ENCODE results near the gene ATP2C2. TPM values are rescaled to one million over a fixed set of nuclear protein-coding genes. Genes with fewer than 3 reads are reported as not detected.

The ATP2C2 gene
- total RNA-seq, 2 donors from 2014 or later: 2.0 to 2.6 TPM

DNA sequence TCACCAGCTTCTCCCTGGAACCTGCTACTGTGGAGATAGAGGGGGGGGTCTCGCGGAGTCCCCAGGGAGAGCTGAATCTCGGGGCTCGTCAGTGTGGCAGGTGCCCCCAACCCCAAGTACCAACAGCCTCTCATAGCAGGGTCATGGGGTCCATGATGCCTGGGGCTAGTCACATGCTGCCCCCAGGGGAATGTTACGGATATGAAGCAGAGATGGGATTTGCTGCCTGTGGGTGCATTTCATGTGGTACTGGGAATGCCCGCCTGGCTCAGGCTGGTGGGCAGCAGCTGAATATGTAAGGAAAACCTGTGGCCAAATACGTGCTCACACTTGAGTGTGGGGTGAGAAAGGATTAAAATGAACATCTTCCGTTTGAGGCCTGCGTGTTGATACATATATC, 86.7 kb downstream of the ATP2C2 start:
- Mint-ChIP-seq H3K9me3 (no peaks in the 10 kb centered on the region), H3K27me3 (ENCODE audit: insufficient read depth) (no peaks in the 10 kb centered on the region), H3K4me3 (no peak overlapping the region), H3K27ac (no peak overlapping the region), H3K4me1 (peaks cover 2% of the 10 kb centered on the region), H3K36me3 (ENCODE audit: low read depth) (no peaks in the 10 kb centered on the region)
- Histone ChIP-seq H3K9me3 (ENCODE audit: control insufficient read depth, low read length) (no peaks in the 10 kb centered on the region), H3K27ac (ENCODE audit: low read depth, low read length) (no peak overlapping the region), H3K4me1 (ENCODE audit: control insufficient read depth, insufficient read depth, low read length) (no peaks in the 10 kb centered on the region), H3K27me3 (ENCODE audit: control insufficient read depth, insufficient read depth, low read length, poor library complexity, severe bottlenecking) (no peaks in the 10 kb centered on the region), H3K4me3 (ENCODE audit: low read length) (no peak overlapping the region), H3K9ac (ENCODE audit: extremely low read depth, low read length, poor library complexity, severe bottlenecking) (no peak overlapping the region), H3K36me3 (ENCODE audit: control insufficient read depth, insufficient read depth, low read length) (no peaks in the 10 kb centered on the region)
- peak; percentile 34 for DNase-seq
- 95 to 97% methylated on average over 5 to 9 of the region's 9 CpGs for WGBS, 2 experiments (ENCODE audit: insufficient coverage in 1 of 2, insufficient read length in 1 of 2)
- TF ChIP-seq, protein P1, sequence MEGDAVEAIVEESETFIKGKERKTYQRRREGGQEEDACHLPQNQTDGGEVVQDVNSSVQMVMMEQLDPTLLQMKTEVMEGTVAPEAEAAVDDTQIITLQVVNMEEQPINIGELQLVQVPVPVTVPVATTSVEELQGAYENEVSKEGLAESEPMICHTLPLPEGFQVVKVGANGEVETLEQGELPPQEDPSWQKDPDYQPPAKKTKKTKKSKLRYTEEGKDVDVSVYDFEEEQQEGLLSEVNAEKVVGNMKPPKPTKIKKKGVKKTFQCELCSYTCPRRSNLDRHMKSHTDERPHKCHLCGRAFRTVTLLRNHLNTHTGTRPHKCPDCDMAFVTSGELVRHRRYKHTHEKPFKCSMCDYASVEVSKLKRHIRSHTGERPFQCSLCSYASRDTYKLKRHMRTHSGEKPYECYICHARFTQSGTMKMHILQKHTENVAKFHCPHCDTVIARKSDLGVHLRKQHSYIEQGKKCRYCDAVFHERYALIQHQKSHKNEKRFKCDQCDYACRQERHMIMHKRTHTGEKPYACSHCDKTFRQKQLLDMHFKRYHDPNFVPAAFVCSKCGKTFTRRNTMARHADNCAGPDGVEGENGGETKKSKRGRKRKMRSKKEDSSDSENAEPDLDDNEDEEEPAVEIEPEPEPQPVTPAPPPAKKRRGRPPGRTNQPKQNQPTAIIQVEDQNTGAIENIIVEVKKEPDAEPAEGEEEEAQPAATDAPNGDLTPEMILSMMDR (conservative IDR thresholded peaks at IDR 0.05): no peak

DNA sequence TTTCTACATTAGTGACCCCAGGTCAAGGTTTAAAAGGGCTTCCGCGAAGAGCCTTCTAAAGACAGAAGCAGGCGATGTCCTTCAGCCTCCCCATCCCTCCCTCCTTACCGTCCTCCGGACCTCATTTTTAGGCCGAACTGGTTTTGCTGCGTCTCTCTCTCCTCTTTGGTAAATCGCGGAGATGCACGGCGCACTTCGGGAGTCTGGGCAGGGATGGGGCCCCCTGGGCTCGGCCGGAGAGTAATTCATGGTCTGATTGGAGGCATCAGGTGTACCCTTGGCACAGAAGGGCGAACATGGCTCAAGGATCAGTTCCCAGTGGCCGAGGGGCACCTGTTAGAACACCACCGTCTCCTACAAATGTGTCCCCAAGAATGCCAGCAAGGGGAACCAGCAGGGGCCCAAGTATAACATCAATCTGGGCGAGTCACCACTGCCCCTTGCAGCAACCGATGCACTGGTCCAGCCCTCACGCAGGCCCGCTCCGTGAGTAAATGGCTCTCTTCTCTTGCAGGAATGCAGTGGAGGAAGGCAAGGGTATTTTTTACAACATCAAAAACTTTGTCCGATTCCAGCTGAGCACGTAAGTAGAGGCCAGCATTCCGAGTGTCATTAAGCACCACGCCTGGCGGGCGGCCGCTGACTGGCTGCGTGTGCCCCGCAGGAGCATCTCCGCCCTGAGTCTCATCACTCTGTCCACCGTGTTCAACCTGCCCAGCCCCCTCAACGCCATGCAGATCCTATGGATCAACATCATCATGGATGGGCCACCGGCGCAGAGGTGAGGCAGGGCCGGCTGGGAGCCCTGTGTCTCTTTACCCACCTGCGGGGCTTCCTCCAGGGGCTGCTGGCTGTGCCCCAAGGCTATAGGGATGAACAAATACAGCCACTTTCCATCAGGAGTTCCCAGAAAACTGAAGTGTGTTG, 90.5 kb downstream of the ATP2C2 start:
- H3K9ac ChIP-seq (ENCODE audit: extremely low read depth, low read length, poor library complexity, severe bottlenecking): no peak overlapping the region
- no peaks in the 10 kb centered on the region for H3K9me3 ChIP-seq (ENCODE audit: control insufficient read depth, low read length)
- no peaks in the 10 kb centered on the region for H3K27me3 Mint-ChIP-seq (ENCODE audit: insufficient read depth)
- WGBS, 2 experiments (ENCODE audit: insufficient coverage in 1 of 2, insufficient read length in 1 of 2): 95 to 97% methylated on average over 32 to 38 of the region's 38 CpGs
- H3K36me3 Mint-ChIP-seq (ENCODE audit: low read depth): no peaks in the 10 kb centered on the region
- no peaks in the 10 kb centered on the region for H3K4me1 ChIP-seq (ENCODE audit: control insufficient read depth, insufficient read depth, low read length)
- H3K27ac ChIP-seq (ENCODE audit: low read depth, low read length): no peak overlapping the region
- H3K4me3 Mint-ChIP-seq: no peak overlapping the region
- H3K4me3 ChIP-seq (ENCODE audit: low read length): no peak overlapping the region
- no peak overlapping the region for H3K27ac Mint-ChIP-seq
- TF ChIP-seq, protein P1 (conservative IDR thresholded peaks at IDR 0.05): no peak
- peaks cover 2% of the 10 kb centered on the region for H3K4me1 Mint-ChIP-seq
- peak; percentile 41 for DNase-seq
- H3K36me3 ChIP-seq (ENCODE audit: control insufficient read depth, insufficient read depth, low read length): no peaks in the 10 kb centered on the region
- no peaks in the 10 kb centered on the region for H3K9me3 Mint-ChIP-seq
- no peaks in the 10 kb centered on the region for H3K27me3 ChIP-seq (ENCODE audit: control insufficient read depth, insufficient read depth, low read length, poor library complexity, severe bottlenecking)

DNA sequence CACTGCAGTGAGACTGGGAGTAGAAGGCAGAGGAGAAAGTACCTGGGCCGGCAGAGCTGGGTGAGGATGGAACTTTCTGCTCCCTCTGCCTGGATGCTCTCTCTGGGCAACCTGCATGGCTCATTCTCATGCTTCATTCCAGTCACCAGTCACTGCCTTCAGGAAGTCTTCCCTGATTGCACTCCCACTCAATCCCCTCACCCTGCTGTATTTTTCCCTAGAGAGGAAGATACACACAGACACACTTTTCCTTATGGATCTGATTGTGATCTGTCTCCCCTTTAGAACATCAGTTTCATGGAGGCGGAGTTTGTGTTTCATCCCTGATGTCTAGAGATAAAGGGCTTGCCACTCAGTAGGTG, 91.2 kb downstream of the ATP2C2 start:
- Mint-ChIP-seq H3K9me3 (no peaks in the 10 kb centered on the region), H3K27ac (no peak overlapping the region), H3K27me3 (ENCODE audit: insufficient read depth) (no peaks in the 10 kb centered on the region), H3K36me3 (ENCODE audit: low read depth) (no peaks in the 10 kb centered on the region), H3K4me1 (peaks cover 2% of the 10 kb centered on the region), H3K4me3 (no peak overlapping the region)
- TF ChIP-seq, protein P1 (conservative IDR thresholded peaks at IDR 0.05): no peak
- WGBS, 2 experiments (ENCODE audit: insufficient coverage in 1 of 2, insufficient read length in 1 of 2): 90 to 95% methylated on average over 2 of the region's 2 CpGs
- Histone ChIP-seq H3K9ac (ENCODE audit: extremely low read depth, low read length, poor library complexity, severe bottlenecking) (no peak overlapping the region), H3K9me3 (ENCODE audit: control insufficient read depth, low read length) (no peaks in the 10 kb centered on the region), H3K27me3 (ENCODE audit: control insufficient read depth, insufficient read depth, low read length, poor library complexity, severe bottlenecking) (no peaks in the 10 kb centered on the region), H3K4me3 (ENCODE audit: low read length) (no peak overlapping the region), H3K27ac (ENCODE audit: low read depth, low read length) (no peak overlapping the region), H3K4me1 (ENCODE audit: control insufficient read depth, insufficient read depth, low read length) (no peaks in the 10 kb centered on the region), H3K36me3 (ENCODE audit: control insufficient read depth, insufficient read depth, low read length) (no peaks in the 10 kb centered on the region)
- DNase-seq: no peak
